HEK293 (cell line): ENCODE results near the gene PAIP1.
A peak's percentile ranks its signal among the peaks of the same experiment; 100 is the strongest.

ENCODE experiments used
- AEBP2 ChIP-seq: fragments of 450-650 bp; formaldehyde crosslinking; IDR thresholded peaks from 2 replicates; pipeline ENCODE4 v1.5.1; 2016; ENCODE audit warnings: missing biosample characterization, missing genetic modification characterization, borderline replicate concordance
- EGR2 ChIP-seq: fragments of 450-650 bp; formaldehyde crosslinking; IDR thresholded peaks from 2 replicates; pipeline ENCODE4 v1.5.1; 2016; ENCODE audit warnings: low read depth, missing biosample characterization, missing genetic modification characterization
- GLIS2 ChIP-seq: fragments of 450-650 bp; formaldehyde crosslinking; IDR thresholded peaks from 2 replicates; pipeline ENCODE4 v1.5.1; 2016; ENCODE audit warnings: missing biosample characterization, missing genetic modification characterization
- HOXA7 ChIP-seq: sonication (generic); formaldehyde crosslinking; IDR thresholded peaks from 2 replicates; pipeline ENCODE4 v1.8.1; 2022; ENCODE audit warnings: missing genetic modification reagents, borderline replicate concordance
- KLF16 ChIP-seq: fragments of 450-650 bp; formaldehyde crosslinking; IDR thresholded peaks from 2 replicates; pipeline ENCODE4 v1.5.1; 2017; ENCODE audit warnings: missing biosample characterization, missing genetic modification characterization
- KLF9 ChIP-seq: fragments of 450-650 bp; formaldehyde crosslinking; IDR thresholded peaks from 2 replicates; pipeline ENCODE4 v1.5.1; 2016; ENCODE audit warnings: missing biosample characterization, missing genetic modification characterization, low read depth
- MYNN ChIP-seq: fragments of 450-650 bp; formaldehyde crosslinking; IDR thresholded peaks from 2 replicates; pipeline ENCODE4 v1.5.1; 2016; ENCODE audit warnings: missing biosample characterization, missing genetic modification characterization, borderline replicate concordance
- PRDM1 ChIP-seq: fragments of 450-650 bp; formaldehyde crosslinking; IDR thresholded peaks from 2 replicates; pipeline ENCODE4; 2016; ENCODE audit warnings: missing biosample characterization, missing genetic modification characterization
- ZBTB17 ChIP-seq: fragments of 450-650 bp; formaldehyde crosslinking; IDR thresholded peaks from 2 replicates; pipeline ENCODE4 v1.5.1; 2016; ENCODE audit warnings: missing biosample characterization, missing genetic modification characterization
- ZBTB49 ChIP-seq: fragments of 450-650 bp; formaldehyde crosslinking; IDR thresholded peaks from 2 replicates; pipeline ENCODE4 v1.5.1; 2016; ENCODE audit warnings: missing biosample characterization, missing genetic modification characterization, low read depth
- ZFHX2 ChIP-seq: fragments of 450-650 bp; formaldehyde crosslinking; conservative IDR thresholded peaks from 2 replicates; pipeline ENCODE4 v1.5.1; 2016; ENCODE audit warnings: missing biosample characterization, missing genetic modification characterization
- ZNF121 ChIP-seq: fragments of 450-650 bp; formaldehyde crosslinking; IDR thresholded peaks from 2 replicates; pipeline ENCODE4 v1.5.1; 2016; ENCODE audit warnings: missing biosample characterization, missing genetic modification characterization
- ZNF148 ChIP-seq: fragments of 450-650 bp; formaldehyde crosslinking; IDR thresholded peaks from 2 replicates; pipeline ENCODE4 v1.5.0; 2017; ENCODE audit warnings: missing biosample characterization, missing genetic modification characterization, borderline replicate concordance
- ZNF19 ChIP-seq: fragments of 450-650 bp; formaldehyde crosslinking; IDR thresholded peaks from 2 replicates; pipeline ENCODE4; 2016; ENCODE audit warnings: missing biosample characterization, missing genetic modification characterization, low read depth
- ZNF23 ChIP-seq: fragments of 450-650 bp; formaldehyde crosslinking; IDR thresholded peaks from 2 replicates; pipeline ENCODE4 v1.5.1; 2016; ENCODE audit warnings: missing biosample characterization, missing genetic modification characterization, borderline replicate concordance
- ZNF324 ChIP-seq: fragments of 450-650 bp; formaldehyde crosslinking; IDR thresholded peaks from 2 replicates; pipeline ENCODE4 v1.5.1; 2016; ENCODE audit warnings: missing biosample characterization, missing genetic modification characterization
- ZNF362 ChIP-seq: fragments of 450-650 bp; formaldehyde crosslinking; IDR thresholded peaks from 2 replicates; pipeline ENCODE4 v1.5.1; 2016; ENCODE audit warnings: missing biosample characterization, missing genetic modification characterization
- ZNF433 ChIP-seq: fragments of 450-650 bp; formaldehyde crosslinking; IDR thresholded peaks from 2 replicates; pipeline ENCODE4 v1.5.1; 2016; ENCODE audit warnings: missing biosample characterization, missing genetic modification characterization, low read depth
- ZNF501 ChIP-seq: fragments of 450-650 bp; formaldehyde crosslinking; IDR thresholded peaks from 2 replicates; pipeline ENCODE4 v1.5.1; 2016; ENCODE audit warnings: missing biosample characterization, missing genetic modification characterization
- ZNF513 ChIP-seq: fragments of 450-650 bp; IDR thresholded peaks from 2 replicates; pipeline ENCODE4 v1.5.1; 2018; ENCODE audit warnings: missing biosample characterization, missing genetic modification characterization
- ZNF692 ChIP-seq: fragments of 450-650 bp; formaldehyde crosslinking; IDR thresholded peaks from 2 replicates; pipeline ENCODE4 v1.5.1; 2016; ENCODE audit warnings: missing biosample characterization, missing genetic modification characterization
- ZNF701 ChIP-seq: fragments of 450-650 bp; formaldehyde crosslinking; IDR thresholded peaks from 2 replicates; pipeline ENCODE4 v1.5.1; 2016; ENCODE audit warnings: missing biosample characterization, missing genetic modification characterization
- ZNF704 ChIP-seq: fragments of 450-650 bp; formaldehyde crosslinking; IDR thresholded peaks from 2 replicates; pipeline ENCODE4 v1.5.1; 2016; ENCODE audit warnings: missing biosample characterization, missing genetic modification characterization
- ZNF777 ChIP-seq: fragments of 450-650 bp; formaldehyde crosslinking; IDR thresholded peaks from 2 replicates; pipeline ENCODE4 v1.5.1; 2017; ENCODE audit warnings: missing biosample characterization, missing genetic modification characterization, borderline replicate concordance
- ZNF830 ChIP-seq: fragments of 450-650 bp; IDR thresholded peaks from 2 replicates; pipeline ENCODE4 v1.5.0; 2018; ENCODE audit warnings: missing biosample characterization, missing genetic modification characterization, low read depth, mild to moderate bottlenecking, moderate library complexity
- ZNF837 ChIP-seq: fragments of 450-650 bp; formaldehyde crosslinking; IDR thresholded peaks from 2 replicates; pipeline ENCODE4 v1.5.1; 2016; ENCODE audit warnings: missing biosample characterization, missing genetic modification characterization

PAIP1 gene

GRCh38 chr5:43514816-43515677 lies 41.8 kb downstream of the PAIP1 start, which contains the start of gene C5orf34 (continued):
- TF ChIP-seq ZNF324 (tag by site-specific recombination) (peak; percentile 60; the same call in 1 of the 2 replicates), EGR2 (tag by site-specific recombination) (no peak; the same call in 1 of the 2 replicates), PRDM1 (tag by site-specific recombination) (peak; percentile 95), HOXA7 (no peak), ZNF121 (no peak), ZNF513 (tag by site-specific recombination) (no peak), ZNF837 (tag by site-specific recombination) (no peak), ZFHX2 (tag by site-specific recombination) (peak; percentile 56), KLF16 (tag by site-specific recombination) (no peak), AEBP2 (no peak), ZBTB49 (tag by site-specific recombination) (no peak), ZNF19 (tag by site-specific recombination) (no peak), ZNF777 (no peak), ZNF148 (tag by site-specific recombination) (no peak), ZNF23 (no peak), ZNF692 (tag by site-specific recombination) (no peak; the same call in 1 of the 2 replicates), ZNF704 (tag by site-specific recombination) (no peak), KLF9 (no peak), ZNF830 (tag by site-specific recombination) (no peak), MYNN (tag by site-specific recombination) (no peak), ZNF501 (tag by site-specific recombination) (peak; percentile 77; the same call in 1 of the 2 replicates), ZNF701 (no peak), ZNF433 (tag by site-specific recombination) (no peak), ZBTB17 (tag by site-specific recombination) (0 out of 2 replicates have a peak, but pooled peaks have one; percentile 35), GLIS2 (tag by site-specific recombination) (no peak), ZNF362 (tag by site-specific recombination) (peak; percentile 94)
